Raji (cell line): ENCODE measurements around the gene NCKAP5.

ENCODE experiments used
- POLR2A ChIP-seq: IDR thresholded peaks from 2 replicates; pipeline ENCODE4 v1.6.1; 2011; ENCODE audit warnings: low read depth, low read length, control low read depth; ENCODE audit not compliant: insufficient read depth

The NCKAP5 gene

DNA sequence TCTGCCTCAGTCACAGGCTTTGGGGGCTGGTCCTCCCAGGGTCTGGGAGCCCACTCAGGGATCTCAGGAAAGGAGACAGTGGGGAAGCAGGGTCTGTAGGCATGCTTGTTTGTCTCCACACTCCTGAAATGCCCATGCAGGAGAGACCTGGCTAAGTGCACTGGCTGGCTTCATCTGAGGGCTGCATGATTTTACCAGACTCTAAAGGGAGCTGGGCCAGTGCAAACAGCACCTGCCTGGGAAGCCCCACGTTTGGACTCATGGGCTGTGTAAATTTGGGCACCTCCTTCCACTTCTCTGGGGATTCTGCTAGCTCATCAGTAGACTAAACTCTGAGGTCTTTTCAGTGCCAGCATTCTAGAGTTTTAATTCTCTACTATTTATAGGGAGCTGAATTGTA, 931.9 kb downstream of the NCKAP5 start:
- no peak for TF ChIP-seq POLR2A

DNA sequence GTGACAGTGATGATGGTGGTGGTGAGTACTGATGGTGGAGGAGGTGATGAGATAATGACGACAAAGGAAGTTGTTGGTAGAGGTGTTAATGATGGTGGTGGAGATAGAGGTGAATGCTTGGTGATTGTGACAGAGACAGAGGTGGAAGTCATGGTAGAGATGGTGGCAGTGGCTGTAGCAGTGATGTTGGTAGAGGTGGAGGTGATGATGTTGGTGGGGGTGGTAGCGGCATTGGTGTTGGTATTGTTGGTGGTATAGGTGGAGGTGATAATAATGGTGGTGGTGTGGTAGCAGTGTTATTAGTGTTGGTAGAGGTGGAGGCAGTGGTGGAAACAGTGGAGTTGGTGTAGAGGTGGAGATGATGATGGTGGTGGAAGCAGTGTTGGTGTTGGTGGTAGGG, 934.6 kb downstream of the NCKAP5 start:
- TF ChIP-seq POLR2A, result no peak

DNA sequence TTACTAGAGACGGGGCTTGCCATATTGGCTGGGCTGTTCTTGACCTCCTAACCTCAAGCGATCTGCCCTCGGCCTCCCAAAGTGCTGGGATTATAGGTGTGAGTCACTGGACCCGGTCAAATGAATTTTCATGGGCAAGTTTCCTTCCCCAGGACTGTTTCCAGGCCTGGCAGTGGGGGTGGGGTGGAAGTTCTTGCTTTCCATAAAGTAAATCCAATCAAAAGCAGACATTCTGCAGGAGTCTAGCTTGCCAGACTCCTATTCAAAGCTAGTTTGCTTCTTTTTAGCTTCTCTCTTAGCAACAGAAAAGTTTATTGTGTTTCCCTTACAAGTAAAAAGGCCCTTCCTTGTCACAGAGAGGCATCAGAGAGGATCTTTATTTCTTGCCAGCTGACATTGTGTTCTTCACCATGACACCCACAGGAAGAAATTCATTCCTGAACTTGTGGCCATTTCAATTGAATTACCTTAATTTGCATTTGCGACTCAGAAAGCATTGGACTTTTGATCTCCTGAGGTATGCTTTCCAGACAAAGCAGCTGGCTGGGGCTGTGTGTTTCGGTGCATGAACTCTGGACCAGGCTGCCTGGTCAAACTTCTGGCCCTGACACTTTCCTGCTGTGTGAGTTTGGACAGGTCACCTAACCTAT, 936.1 kb downstream of the NCKAP5 start:
- no peak for TF ChIP-seq POLR2A

DNA sequence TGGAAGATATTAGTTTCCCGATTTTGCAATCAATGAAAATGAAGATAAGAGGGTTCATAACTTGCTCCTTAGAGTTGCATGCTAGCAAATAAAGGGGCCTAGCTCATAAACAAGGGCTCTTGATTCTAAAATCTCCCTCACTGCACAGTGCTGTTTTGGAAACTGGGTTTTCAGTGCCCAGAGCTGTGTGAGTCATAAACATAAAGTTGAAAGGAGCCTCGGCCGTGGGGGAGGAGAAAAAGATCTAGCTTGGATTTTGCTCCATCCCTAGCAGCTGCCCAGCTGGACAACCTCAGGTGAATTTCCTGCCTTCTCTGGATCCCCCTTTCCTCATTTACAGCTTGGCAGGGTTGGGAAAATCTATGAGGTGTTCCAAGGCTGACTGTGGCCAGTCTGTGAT, 940.7 kb downstream of the NCKAP5 start:
- TF ChIP-seq POLR2A, result no peak

DNA sequence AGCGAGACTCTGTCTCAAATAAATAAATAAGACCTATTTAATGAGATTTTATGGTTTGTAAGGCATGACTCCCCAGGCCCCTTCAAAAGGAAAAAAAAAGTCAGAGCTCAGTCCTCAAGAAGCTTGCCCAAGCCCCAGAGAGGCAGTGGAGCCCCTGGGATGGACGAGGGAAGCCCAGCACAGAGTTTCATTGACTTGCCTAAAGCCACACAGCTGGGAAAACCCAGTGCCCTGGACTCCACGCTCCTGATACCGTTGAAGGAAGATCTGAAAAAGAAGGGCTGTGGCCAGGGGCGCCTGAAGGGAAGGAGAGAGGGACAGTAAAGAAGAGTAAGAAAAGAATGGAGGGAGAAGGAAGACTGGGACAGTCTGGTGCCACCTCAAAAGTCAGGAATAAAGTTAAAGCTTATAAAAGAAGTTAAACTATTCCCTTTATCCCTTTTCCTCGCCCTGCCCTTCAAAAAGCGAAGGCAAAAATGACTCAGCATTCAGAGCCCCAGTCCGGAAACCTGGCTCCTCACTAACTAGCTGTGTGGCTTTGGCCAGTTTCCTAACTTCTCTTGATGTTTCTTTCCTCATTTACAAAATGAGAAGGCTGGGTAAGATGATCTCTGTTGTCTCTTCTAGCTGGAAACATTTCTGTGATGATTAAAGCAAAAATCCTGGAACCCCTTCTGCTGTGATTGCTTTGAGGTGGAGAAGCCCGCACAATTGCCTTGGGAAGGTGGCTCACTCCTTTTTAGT, 945.0 kb downstream of the NCKAP5 start:
- TF ChIP-seq POLR2A, result no peak
